HepG2 (cell line): ENCODE measurements around the gene NIPAL1. TPM values are rescaled to one million over a fixed set of nuclear protein-coding genes. Genes with fewer than 3 reads are reported as not detected.
"Not testable (repeated sequence)": the region's sequence is repeated elsewhere in the genome, so short reads cannot be mapped to it uniquely, and the experiment has no call there.

Source experiments
- ATAC-seq: fragments of 200-7000 bp; cut with Tn5 transposase; 3 replicates; pipeline ENCODE4 v1.9.1; 2020; ENCODE audit warnings: mild to moderate bottlenecking, moderate library complexity
- BruUV-seq: library from RNA; stranded (reverse); fragments of 400-500 nt; replicated peaks from 2 replicates; lab custom pipeline; 2021; lab: Mats Ljungman, UMichigan
- CTCF ChIA-PET: fragments of 300-600 bp; formaldehyde crosslinking; extraction: SDS; loops from one replicate; lab custom pipeline; 2021; ENCODE audit warnings: low total read pairs, inconsistent platforms, low intra/inter-chr PET ratio; lab: Yijun Ruan, JAX
- POLR2A ChIA-PET: fragments of 350-600 bp; sonication (Branson Sonifier 250); formaldehyde crosslinking; loops from one replicate; lab custom pipeline; 2020; ENCODE audit warnings: antibody characterized with exemption, inconsistent platforms; lab: Yijun Ruan, JAX
- DNase-seq: peaks from one replicate; pipeline ENCODE4 v3.0.0-alpha.2; 2015; ENCODE audit warnings: low spot score
- FAIRE-seq: peaks from 3 replicates; lab custom pipeline; 2011; peaks lifted over from hg19 to GRCh38; lab: Jason Lieb, UNC
- H2AFZ ChIP-seq: one replicate; pipeline ENCODE4 v1.6.1; 2011; ENCODE audit warnings: low read length, inconsistent platforms
- H3K27ac ChIP-seq: fragments of 300-600 bp; 3 replicates; pipeline ENCODE4 v1.8.0; 2011; ENCODE audit warnings: mixed run types, mild to moderate bottlenecking, mixed read lengths, low read length, inconsistent platforms; ENCODE audit not compliant: insufficient read depth; ENCODE audit errors: extremely low read length
- H3K27me3 ChIP-seq, 2 experiments: fragments of 200-600 bp in 1 of 2; 2 replicates in 1 of 2; 3 replicates in 1 of 2; pipeline versions ENCODE4 v1.6.0 to v1.8.0; 2011; ENCODE audit warnings: low read length in 2 of 2, mild to moderate bottlenecking in 2 of 2, moderate library complexity in 2 of 2, inconsistent platforms in 1 of 2; ENCODE audit not compliant: insufficient read depth in 2 of 2, control insufficient read depth in 1 of 2
- H3K36me3 ChIP-seq, 2 experiments: fragments of 200-600 bp in 1 of 2; replicated peaks in 1 of 2; 2 replicates in 1 of 2; 3 replicates in 1 of 2; pipeline versions ENCODE4 v1.5.1 to v1.8.0; 2011; ENCODE audit warnings: low read length in 2 of 2, inconsistent platforms in 1 of 2; ENCODE audit not compliant: insufficient read depth in 2 of 2, control insufficient read depth in 1 of 2
- H3K4me1 ChIP-seq: 2 replicates; pipeline ENCODE4 v1.5.1; 2012; ENCODE audit warnings: low read length, inconsistent platforms; ENCODE audit not compliant: insufficient read depth
- H3K4me2 ChIP-seq: 2 replicates; pipeline ENCODE4 v1.6.0; 2011; ENCODE audit warnings: low read depth, low read length, inconsistent platforms
- H3K4me3 ChIP-seq, 3 experiments: fragments of 200-600 bp in 1 of 3; sonication (generic), shearing (Covaris generic) in 1 of 3; replicated peaks in 1 of 3; 2 replicates each; pipeline ENCODE4 v1.5.1; 2011 to 2016; ENCODE audit warnings: low read length in 3 of 3, inconsistent platforms in 2 of 3, low read depth in 2 of 3, mild to moderate bottlenecking in 2 of 3, control low read depth in 1 of 3, mixed read lengths in 1 of 3; ENCODE audit not compliant: insufficient read depth in 1 of 3
- H3K79me2 ChIP-seq: one replicate; pipeline ENCODE4 v1.6.1; 2011; ENCODE audit warnings: low read length, inconsistent platforms; ENCODE audit not compliant: insufficient read depth
- H3K9ac ChIP-seq: 2 replicates; pipeline ENCODE4 v1.6.0; 2011; ENCODE audit warnings: mild to moderate bottlenecking, low read depth, low read length, inconsistent platforms; ENCODE audit not compliant: insufficient read depth
- H3K9me3 ChIP-seq: 2 replicates; pipeline ENCODE4 v1.5.1; 2012; ENCODE audit warnings: mild to moderate bottlenecking, low read length
- H4K20me1 ChIP-seq: 2 replicates; pipeline ENCODE4 v1.6.0; 2011; ENCODE audit warnings: inconsistent platforms, mild to moderate bottlenecking, low read length, moderate library complexity; ENCODE audit not compliant: insufficient read depth
- ELF1 ChIP-seq: sonication (generic); formaldehyde crosslinking; IDR thresholded peaks from 2 replicates; pipeline ENCODE4 v1.4.0; 2020; ENCODE audit warnings: missing genetic modification reagents
- FOSL2 ChIP-seq: sonication (generic); formaldehyde crosslinking; IDR thresholded peaks from 2 replicates; pipeline ENCODE4 v1.4.0; 2020; ENCODE audit warnings: missing genetic modification reagents
- HNRNPK ChIP-seq: fragments of 200-400 bp; formaldehyde crosslinking; IDR thresholded peaks from 2 replicates; pipeline ENCODE4 v1.6.1; 2018; ENCODE audit warnings: low read length, low read depth, moderate library complexity, mild to moderate bottlenecking; ENCODE audit not compliant: poor library complexity, severe bottlenecking
- KMT2B ChIP-seq: IDR thresholded peaks from 2 replicates; pipeline ENCODE4 v1.6.1; 2016; ENCODE audit warnings: missing genetic modification reagents, missing compliant biosample characterization
- MTA1 ChIP-seq: sonication (generic); formaldehyde crosslinking; IDR thresholded peaks from 2 replicates; pipeline ENCODE4 v1.4.0; 2020; ENCODE audit warnings: missing genetic modification reagents, mild to moderate bottlenecking, borderline replicate concordance
- MTA3 ChIP-seq: sonication (generic); formaldehyde crosslinking; IDR thresholded peaks from 2 replicates; pipeline ENCODE4 v1.4.0; 2020; ENCODE audit warnings: missing genetic modification reagents
- POLR2G ChIP-seq: fragments of 200-400 bp; formaldehyde crosslinking; IDR thresholded peaks from 2 replicates; pipeline ENCODE4 v1.6.1; 2018; ENCODE audit warnings: mild to moderate bottlenecking, low read depth, low read length, moderate library complexity
- THAP11 ChIP-seq: IDR thresholded peaks from 2 replicates; pipeline ENCODE4 v1.6.1; 2016; ENCODE audit warnings: missing biosample characterization, missing genetic modification reagents
- THYN1 ChIP-seq: sonication (generic); formaldehyde crosslinking; IDR thresholded peaks from 2 replicates; pipeline ENCODE4 v1.8.1; 2023; ENCODE audit warnings: low read depth, mild to moderate bottlenecking, moderate library complexity, missing genetic modification reagents, borderline replicate concordance
- ZNF441 ChIP-seq: sonication (generic); formaldehyde crosslinking; IDR thresholded peaks from 2 replicates; pipeline ENCODE4 v1.7.0; 2021; ENCODE audit warnings: missing genetic modification reagents, borderline replicate concordance
- WGBS: methylation state at CpG from one replicate; pipeline ENCODE4 v1.1.6; 2017; ENCODE audit warnings: low lambda C conversion rate; 5-methylcytosine and 5-hydroxymethylcytosine counted together
- in situ Hi-C: cut with HindIII; loops from 2 replicates; pipeline ENCODE4 v1.10.0; 2017; ENCODE audit warnings: low pct_unique_long_range_greater_than_20kb; ENCODE audit not compliant: extremely low pct_ligation_motif_present
- intact Hi-C: fragments of 100-400 bp; cut with micrococcal nuclease; formaldehyde crosslinking; loops from one replicate; pipeline ENCODE4 v1.10.0; 2022; ENCODE audit not compliant: unreplicated experiment
- polyA plus RNA-seq, 8 experiments: library from polyadenylated mRNA; depleted of rRNA in 3 of 8; stranded (reverse) in 7 of 8; unstranded in 1 of 8; fragments of >200 nt; fragmentation: Illumina TruSeq in 4 of 8; extraction: Trizol in 4 of 8; gene quantifications; 2 replicates each; pipeline versions ENCODE4 v1.2.1 to v1.2.3, GENCODE V29; 2011 to 2016; ENCODE audit warnings: low read depth in 4 of 8, missing spikeins in 1 of 8, mixed read lengths in 1 of 8; ENCODE audit not compliant: insufficient read depth in 1 of 8
- total RNA-seq, 5 experiments: library from RNA; depleted of rRNA; stranded (reverse); fragments of >200 nt; fragmentation: Illumina TruSeq; extraction: Trizol; gene quantifications; 2 replicates each; pipeline ENCODE4 v1.2.3, GENCODE V29; 2016; ENCODE audit warnings: low read depth in 1 of 5
- TF ChIP-seq, protein P1 (sequence below): sonication (generic); formaldehyde crosslinking; IDR thresholded peaks from 2 replicates; pipeline ENCODE4 v1.9.0; 2021; ENCODE audit warnings: missing genetic modification reagents, mild to moderate bottlenecking, borderline replicate concordance

Gene NIPAL1
- total and polyA plus RNA-seq, 2 of the 13 experiments (the other 11 are each of a cell fraction or from before 2014, with no cell fraction given), result 1.4 to 3.4 TPM

DNA sequence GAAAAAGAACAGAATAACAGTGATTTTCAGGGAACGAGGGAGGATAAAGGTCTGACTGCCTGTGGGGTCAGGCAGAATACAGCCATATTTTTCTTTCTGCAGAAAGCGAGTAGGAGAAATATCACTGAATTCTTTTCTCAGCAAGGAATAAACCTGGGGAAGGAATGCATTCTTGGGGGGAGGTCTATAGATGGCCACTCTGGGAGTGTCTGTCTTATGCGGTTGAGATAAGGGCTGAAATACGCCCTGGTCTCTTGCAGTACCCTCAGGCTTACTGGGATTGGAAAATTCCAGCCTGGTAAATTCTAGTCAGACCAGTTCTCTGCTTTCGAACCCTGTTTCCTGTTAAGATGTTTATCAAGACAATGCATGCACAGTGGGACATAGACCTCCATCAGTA lies 26.4 kb upstream of the NIPAL1 start:
- DNase-seq, result no peak
- intact Hi-C loops, result no loop called here
- no TSS peak for BruUV-seq

DNA sequence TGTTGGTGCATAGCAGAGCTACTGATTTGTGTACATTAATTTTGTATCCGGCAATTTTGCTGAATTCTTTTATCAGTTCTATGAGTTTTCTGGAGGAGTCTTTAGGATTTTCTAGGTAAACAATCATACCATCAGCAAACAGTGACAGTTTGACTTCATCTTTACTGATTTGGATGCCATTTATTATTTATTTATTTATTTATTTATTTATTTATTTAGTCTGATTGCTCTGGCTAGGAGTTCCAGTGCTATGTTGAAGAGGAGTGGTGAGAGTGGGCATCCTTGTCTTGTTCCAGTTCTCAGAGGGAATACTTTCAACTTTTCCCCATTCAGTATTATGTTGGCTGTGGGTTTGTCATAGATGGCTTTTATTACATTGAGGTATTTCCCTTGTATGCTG lies 24.1 kb upstream of the NIPAL1 start:
- in situ Hi-C loops, intact Hi-C loops, H3K27ac ChIP-seq, H3K9ac ChIP-seq, H3K36me3 ChIP-seq, FAIRE-seq, DNase-seq, H3K4me2 ChIP-seq, H2AFZ ChIP-seq, H3K9me3 ChIP-seq, CTCF ChIA-PET, BruUV-seq, H3K4me1 ChIP-seq, ATAC-seq, POLR2A ChIA-PET, H3K27me3 ChIP-seq, H3K4me3 ChIP-seq, H4K20me1 ChIP-seq, H3K79me2 ChIP-seq: not testable (repeated sequence)
- WGBS, result 100% methylated on average over 1 of the region's 1 CpG

More for the DNA sequence above, 26.4 kb upstream of the NIPAL1 start:
- H3K9me3 ChIP-seq, result no peaks in the 10 kb centered on the region
- ATAC-seq, result no peak
- H4K20me1 ChIP-seq, result no peaks in the 10 kb centered on the region
- no peaks in the 10 kb centered on the region for H3K27me3 ChIP-seq
- FAIRE-seq, result no peak
- no peak for TF ChIP-seq ZNF441
- TF ChIP-seq MTA3 (CRISPR knock-in tag), result no peak
- no peak for TF ChIP-seq KMT2B (CRISPR knock-in tag)
- TF ChIP-seq MTA1, result no peak
- TF ChIP-seq THAP11, result no peak
- no peak for TF ChIP-seq HNRNPK
- TF ChIP-seq THYN1 (CRISPR knock-in tag), result no peak
- TF ChIP-seq ELF1 (CRISPR knock-in tag), result no peak
- TF ChIP-seq, protein P1, sequence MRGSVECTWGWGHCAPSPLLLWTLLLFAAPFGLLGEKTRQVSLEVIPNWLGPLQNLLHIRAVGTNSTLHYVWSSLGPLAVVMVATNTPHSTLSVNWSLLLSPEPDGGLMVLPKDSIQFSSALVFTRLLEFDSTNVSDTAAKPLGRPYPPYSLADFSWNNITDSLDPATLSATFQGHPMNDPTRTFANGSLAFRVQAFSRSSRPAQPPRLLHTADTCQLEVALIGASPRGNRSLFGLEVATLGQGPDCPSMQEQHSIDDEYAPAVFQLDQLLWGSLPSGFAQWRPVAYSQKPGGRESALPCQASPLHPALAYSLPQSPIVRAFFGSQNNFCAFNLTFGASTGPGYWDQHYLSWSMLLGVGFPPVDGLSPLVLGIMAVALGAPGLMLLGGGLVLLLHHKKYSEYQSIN, result no peak
- TF ChIP-seq POLR2G, result no peak
- TF ChIP-seq FOSL2 (CRISPR knock-in tag), result no peak
- H3K36me3 ChIP-seq, result no peaks in the 10 kb centered on the region
- POLR2A ChIA-PET, result no interaction called here
- no peaks in the 10 kb centered on the region for H3K79me2 ChIP-seq
- WGBS, result 60% methylated on average over 4 of the region's 5 CpGs
- CTCF ChIA-PET, result no interaction called here
- H3K27ac ChIP-seq, result no peak overlapping the region
- H3K9ac ChIP-seq, result no peak overlapping the region
- no peak overlapping the region for H3K4me2 ChIP-seq
- H2AFZ ChIP-seq, result no peak overlapping the region
- in situ Hi-C loops, result no loop called here
- no peaks in the 10 kb centered on the region for H3K4me1 ChIP-seq
- no peak overlapping the region for H3K4me3 ChIP-seq
